H9 (cell line): Measurements from ENCODE around the gene GFY. TPM values are rescaled to one million over a fixed set of nuclear protein-coding genes. Genes with fewer than 3 reads are reported as not detected.

Source experiments
- DNase-seq: peaks from one replicate; pipeline ENCODE4 v3.0.0-alpha.2; 2017
- H2AFZ ChIP-seq: one replicate; pipeline ENCODE4 v1.6.1; 2013; ENCODE audit warnings: mild to moderate bottlenecking, low read length, control low read depth, moderate library complexity
- H2AK5ac ChIP-seq: 2 replicates; pipeline ENCODE4 v1.6.1; 2013; ENCODE audit warnings: low read length, control low read depth, mixed read lengths; ENCODE audit not compliant: insufficient read length
- H2BK120ac ChIP-seq: one replicate; pipeline ENCODE4 v1.6.1; 2013; ENCODE audit warnings: low read depth, mild to moderate bottlenecking, low read length, control low read depth, inconsistent platforms; ENCODE audit not compliant: poor library complexity, severe bottlenecking
- H2BK12ac ChIP-seq: 2 replicates; pipeline ENCODE4 v1.6.1; 2013; ENCODE audit warnings: low read length, control low read depth, mixed read lengths, low read depth; ENCODE audit not compliant: insufficient read length
- H2BK15ac ChIP-seq: 2 replicates; pipeline ENCODE4 v1.6.1; 2013; ENCODE audit warnings: low read depth, low read length, control low read depth
- H2BK20ac ChIP-seq: one replicate; pipeline ENCODE4 v1.6.1; 2013; ENCODE audit warnings: low read depth, mild to moderate bottlenecking, low read length, control low read depth, inconsistent platforms; ENCODE audit not compliant: poor library complexity, severe bottlenecking
- H2BK5ac ChIP-seq: 2 replicates; pipeline ENCODE4 v1.6.1; 2013; ENCODE audit warnings: low read length, control low read depth, mixed read lengths; ENCODE audit not compliant: insufficient read length
- H3K14ac ChIP-seq: 2 replicates; pipeline ENCODE4 v1.6.1; 2013; ENCODE audit warnings: low read length, control low read depth; ENCODE audit not compliant: insufficient read depth
- H3K18ac ChIP-seq: 2 replicates; pipeline ENCODE4 v1.6.1; 2013; ENCODE audit warnings: low read depth, mild to moderate bottlenecking, mixed read lengths, low read length, control low read depth; ENCODE audit not compliant: insufficient read length
- H3K23ac ChIP-seq: 2 replicates; pipeline ENCODE4 v1.6.1; 2013; ENCODE audit warnings: low read length, control low read depth, mixed read lengths, low read depth; ENCODE audit not compliant: insufficient read length
- H3K23me2 ChIP-seq: 2 replicates; pipeline ENCODE4 v1.6.1; 2013; ENCODE audit warnings: low read depth, mild to moderate bottlenecking, mixed read lengths, low read length, control low read depth; ENCODE audit not compliant: insufficient read length, poor library complexity, severe bottlenecking
- H3K27ac ChIP-seq: 2 replicates; pipeline ENCODE4 v1.5.1; 2013; ENCODE audit warnings: low read length, control low read depth, mixed read lengths, low read depth; ENCODE audit not compliant: insufficient read length
- H3K27me3 ChIP-seq: 2 replicates; pipeline ENCODE4 v1.6.1; 2013; ENCODE audit warnings: low read length, control low read depth, inconsistent platforms; ENCODE audit not compliant: insufficient read depth
- H3K4ac ChIP-seq: 2 replicates; pipeline ENCODE4 v1.6.1; 2013; ENCODE audit warnings: low read depth, mild to moderate bottlenecking, control low read depth, inconsistent platforms, low read length, moderate library complexity
- H3K4me1 ChIP-seq: 2 replicates; pipeline ENCODE4 v1.6.1; 2013; ENCODE audit warnings: low read length, control low read depth, inconsistent platforms; ENCODE audit not compliant: insufficient read depth
- H3K4me2 ChIP-seq: 2 replicates; pipeline ENCODE4 v1.6.1; 2013; ENCODE audit warnings: low read length, control low read depth, mixed read lengths; ENCODE audit not compliant: insufficient read length, insufficient read depth
- H3K56ac ChIP-seq: 2 replicates; pipeline ENCODE4 v1.6.1; 2013; ENCODE audit warnings: low read depth, mild to moderate bottlenecking, mixed read lengths, low read length, control low read depth; ENCODE audit not compliant: insufficient read length
- H3K79me1 ChIP-seq: 2 replicates; pipeline ENCODE4 v1.6.1; 2013; ENCODE audit warnings: low read depth, mild to moderate bottlenecking, moderate library complexity, low read length, control low read depth, inconsistent platforms; ENCODE audit not compliant: insufficient read depth, poor library complexity, severe bottlenecking
- H3K79me2 ChIP-seq: 2 replicates; pipeline ENCODE4 v1.6.1; 2013; ENCODE audit warnings: low read length, control low read depth, inconsistent platforms; ENCODE audit not compliant: insufficient read depth
- H3K9ac ChIP-seq: 2 replicates; pipeline ENCODE4 v1.6.1; 2013; ENCODE audit warnings: low read length, control low read depth, mixed read lengths; ENCODE audit not compliant: insufficient read length; ENCODE audit errors: extremely low read depth
- H3K9me3 ChIP-seq: one replicate; pipeline ENCODE4 v1.6.1; 2013; ENCODE audit warnings: low read depth, low read length, inconsistent platforms; ENCODE audit not compliant: control insufficient read depth
- H3T11ph ChIP-seq: one replicate; pipeline ENCODE4 v1.6.1; 2013; ENCODE audit warnings: mild to moderate bottlenecking, low read length, control low read depth, inconsistent platforms
- H4K20me1 ChIP-seq: one replicate; pipeline ENCODE4 v1.6.1; 2013; ENCODE audit not compliant: control insufficient read depth, insufficient read length, insufficient read depth
- H4K5ac ChIP-seq: 2 replicates; pipeline ENCODE4 v1.6.1; 2013; ENCODE audit warnings: low read depth, mild to moderate bottlenecking, mixed read lengths, low read length, control low read depth; ENCODE audit not compliant: insufficient read length
- H4K8ac ChIP-seq: replicated peaks from 2 replicates; pipeline ENCODE4 v1.6.1; 2013; ENCODE audit warnings: low read length, control low read depth, mixed read lengths, low read depth; ENCODE audit not compliant: insufficient read length
- H4K91ac ChIP-seq: 2 replicates; pipeline ENCODE4 v1.6.1; 2013; ENCODE audit warnings: low read depth, mild to moderate bottlenecking, moderate library complexity, mixed read lengths, low read length, control low read depth; ENCODE audit not compliant: insufficient read length
- H3K27ac Mint-ChIP-seq, 3 experiments: 2 replicates in 2 of 3; 3 replicates in 1 of 3; pipeline ENCODE4 v1.8.0; 2020 to 2021; ENCODE audit warnings: mixed read lengths in 3 of 3, mild to moderate bottlenecking in 1 of 3, moderate library complexity in 1 of 3
- H3K27me3 Mint-ChIP-seq: 2 replicates; pipeline ENCODE4 v1.8.0; 2021; ENCODE audit warnings: low read depth, mild to moderate bottlenecking, moderate library complexity, mixed read lengths
- H3K36me3 Mint-ChIP-seq, 3 experiments: 2 replicates in 2 of 3; 3 replicates in 1 of 3; pipeline ENCODE4 v1.8.0; 2020 to 2021; ENCODE audit warnings: low read depth in 3 of 3, mixed read lengths in 3 of 3; ENCODE audit not compliant: insufficient read depth in 1 of 3
- H3K4me1 Mint-ChIP-seq, 2 experiments: 2 replicates each; pipeline ENCODE4 v1.8.0; 2020; ENCODE audit warnings: mixed read lengths in 2 of 2
- H3K4me3 Mint-ChIP-seq, 2 experiments: 2 replicates in 1 of 2; 3 replicates in 1 of 2; pipeline ENCODE4 v1.8.0; 2020 to 2021; ENCODE audit warnings: mild to moderate bottlenecking in 2 of 2, mixed read lengths in 2 of 2, moderate library complexity in 1 of 2
- H3K9me3 Mint-ChIP-seq, 2 experiments: 2 replicates in 1 of 2; 3 replicates in 1 of 2; pipeline ENCODE4 v1.8.0; 2020; ENCODE audit warnings: mild to moderate bottlenecking in 2 of 2, mixed read lengths in 2 of 2, moderate library complexity in 1 of 2
- WGBS: extraction: QIAGEN DNeasy Blood & Tissue Kit; methylation state at CpG from one replicate; pipeline ENCODE4 v1.1.7; 2013; ENCODE audit warnings: missing lambda C conversion rate, low lambda C conversion rate, mixed read lengths; ENCODE audit not compliant: insufficient read length; ENCODE audit errors: extremely low coverage; 5-methylcytosine and 5-hydroxymethylcytosine counted together
- total RNA-seq: library from RNA; stranded (reverse); gene quantifications from 2 replicates; pipeline ENCODE4 v1.2.1, GENCODE V29; 2021
- TF ChIP-seq, protein P1 (sequence below): fragments of 200-600 bp; sonication (generic); conservative IDR thresholded peaks from 3 replicates; pipeline ENCODE4 v1.8.0; 2021; ENCODE audit warnings: antibody characterized with exemption, mild to moderate bottlenecking

Gene GFY
- total RNA-seq, 1 experiment from 2014 or later: 1.3 TPM

DNA sequence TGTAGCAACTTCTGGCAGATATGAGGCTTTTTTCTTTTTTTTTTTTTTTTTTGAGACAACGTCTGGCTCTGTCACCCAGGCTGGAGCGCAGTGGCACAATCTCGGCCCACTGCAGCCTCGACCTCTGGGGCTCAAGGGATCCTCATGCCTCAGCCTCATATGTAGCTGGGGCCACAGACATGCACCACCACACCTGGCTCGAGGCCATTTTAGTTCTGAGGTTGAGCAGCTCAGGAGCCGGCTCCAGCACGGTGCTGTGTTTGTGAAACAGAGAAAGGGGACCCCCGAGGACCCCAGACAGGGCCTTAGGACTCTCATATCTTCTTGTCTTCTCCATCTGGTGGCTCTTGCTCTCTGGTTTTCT lies 45.4 kb downstream of the GFY start:
- no peak for DNase-seq

More for the DNA sequence above, 45.4 kb downstream of the GFY start:
- no peak overlapping the region for H2BK20ac ChIP-seq
- no peak overlapping the region for H3K4me3 Mint-ChIP-seq
- no peak overlapping the region for H4K8ac ChIP-seq
- WGBS: no CpG with 5 or more reads among the region's 8 CpGs
- H4K20me1 ChIP-seq: no peaks in the 10 kb centered on the region
- no peak overlapping the region for H2AK5ac ChIP-seq
- no peaks in the 10 kb centered on the region for H3K79me2 ChIP-seq
- H3K36me3 Mint-ChIP-seq: peaks cover 5 to 22% (median 18%) of the 10 kb centered on the region in 3 experiments; a peak in 4 of 7 replicates
- H3T11ph ChIP-seq: no peak overlapping the region
- H3K9me3 Mint-ChIP-seq: no peaks in the 10 kb centered on the region
- no peak overlapping the region for H2BK12ac ChIP-seq
- no peak overlapping the region for H3K4ac ChIP-seq
- H3K27ac ChIP-seq: no peak overlapping the region
- no peak overlapping the region for H3K9ac ChIP-seq
- peaks cover 6 to 24% of the 10 kb centered on the region in 2 experiments for H3K4me1 Mint-ChIP-seq
- H3K4me2 ChIP-seq: no peak overlapping the region
- H3K23ac ChIP-seq: no peak overlapping the region
- TF ChIP-seq, protein P1, sequence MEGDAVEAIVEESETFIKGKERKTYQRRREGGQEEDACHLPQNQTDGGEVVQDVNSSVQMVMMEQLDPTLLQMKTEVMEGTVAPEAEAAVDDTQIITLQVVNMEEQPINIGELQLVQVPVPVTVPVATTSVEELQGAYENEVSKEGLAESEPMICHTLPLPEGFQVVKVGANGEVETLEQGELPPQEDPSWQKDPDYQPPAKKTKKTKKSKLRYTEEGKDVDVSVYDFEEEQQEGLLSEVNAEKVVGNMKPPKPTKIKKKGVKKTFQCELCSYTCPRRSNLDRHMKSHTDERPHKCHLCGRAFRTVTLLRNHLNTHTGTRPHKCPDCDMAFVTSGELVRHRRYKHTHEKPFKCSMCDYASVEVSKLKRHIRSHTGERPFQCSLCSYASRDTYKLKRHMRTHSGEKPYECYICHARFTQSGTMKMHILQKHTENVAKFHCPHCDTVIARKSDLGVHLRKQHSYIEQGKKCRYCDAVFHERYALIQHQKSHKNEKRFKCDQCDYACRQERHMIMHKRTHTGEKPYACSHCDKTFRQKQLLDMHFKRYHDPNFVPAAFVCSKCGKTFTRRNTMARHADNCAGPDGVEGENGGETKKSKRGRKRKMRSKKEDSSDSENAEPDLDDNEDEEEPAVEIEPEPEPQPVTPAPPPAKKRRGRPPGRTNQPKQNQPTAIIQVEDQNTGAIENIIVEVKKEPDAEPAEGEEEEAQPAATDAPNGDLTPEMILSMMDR: no peak
- no peaks in the 10 kb centered on the region for H3K9me3 ChIP-seq
- H3K79me1 ChIP-seq: no peaks in the 10 kb centered on the region
- no peaks in the 10 kb centered on the region for H3K23me2 ChIP-seq
- no peak overlapping the region for H3K56ac ChIP-seq
- H2BK15ac ChIP-seq: no peak overlapping the region
- H2BK5ac ChIP-seq: no peak overlapping the region
- no peak overlapping the region for H3K14ac ChIP-seq
- H4K5ac ChIP-seq: no peak overlapping the region
- H4K91ac ChIP-seq: no peak overlapping the region
- H3K27me3 ChIP-seq: no peaks in the 10 kb centered on the region; the same call in 1 of the 2 replicates
- H2AFZ ChIP-seq: no peak overlapping the region
- H3K4me1 ChIP-seq: peaks cover 3% of the 10 kb centered on the region; the same call in 1 of the 2 replicates
- H3K27me3 Mint-ChIP-seq: peaks cover 12% of the 10 kb centered on the region
- H3K27ac Mint-ChIP-seq: no peak overlapping the region
- H2BK120ac ChIP-seq: no peak overlapping the region
- no peak overlapping the region for H3K18ac ChIP-seq
